Activated effector memory CD4-positive, alpha-beta T cell treated with anti-CD3 and anti-CD28 coated beads, Interleukin-2, amount 50 U/mL, for 16 hours (primary cell): ENCODE measurements around the gene PPIG.
"Not testable (repeated sequence)": the region's sequence is repeated elsewhere in the genome, so short reads cannot be mapped to it uniquely, and the experiment has no call there.

Experiments used
- DNase-seq: peaks from one replicate; pipeline ENCODE4 v3.0.0-alpha.2; 2020

Gene PPIG

DNA sequence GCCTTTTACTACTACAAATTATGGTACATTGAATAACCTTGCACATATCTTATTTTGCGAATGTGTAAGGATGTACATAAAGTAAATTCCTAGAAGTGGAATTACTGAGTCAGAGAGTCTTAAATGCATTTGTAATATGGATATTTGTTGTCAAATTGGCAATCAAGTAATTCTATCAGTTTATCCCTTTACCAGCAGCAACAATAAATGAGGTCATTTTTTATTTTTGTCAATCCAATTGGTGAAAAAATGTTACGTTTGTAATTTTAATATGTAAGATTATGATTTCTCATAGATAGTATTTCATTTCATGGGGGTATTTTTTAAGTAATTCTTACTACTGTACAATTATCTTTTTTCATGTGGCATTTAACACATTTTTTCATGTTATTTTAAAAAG, 14.8 kb downstream of the PPIG start:
- no peak for DNase-seq

DNA sequence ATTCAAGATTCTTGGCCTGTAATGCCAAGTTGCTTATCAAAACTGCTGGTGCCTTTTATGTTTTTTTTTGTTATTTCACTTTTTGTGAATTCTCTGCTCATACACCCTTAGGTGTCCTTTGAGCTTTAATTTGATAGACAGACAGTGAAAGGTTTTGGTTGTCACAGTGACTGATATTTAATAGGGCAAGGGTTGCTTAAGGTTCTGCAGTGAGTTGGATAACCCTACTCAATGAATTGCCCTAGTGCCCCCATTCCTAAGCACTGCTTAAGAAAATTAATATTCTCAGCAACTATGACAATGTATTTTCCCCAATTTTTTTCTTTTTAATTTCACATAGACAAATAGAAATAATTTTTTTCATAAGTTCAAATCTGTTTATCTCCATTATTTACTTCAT, 15.4 kb downstream of the PPIG start:
- no peak for DNase-seq

DNA sequence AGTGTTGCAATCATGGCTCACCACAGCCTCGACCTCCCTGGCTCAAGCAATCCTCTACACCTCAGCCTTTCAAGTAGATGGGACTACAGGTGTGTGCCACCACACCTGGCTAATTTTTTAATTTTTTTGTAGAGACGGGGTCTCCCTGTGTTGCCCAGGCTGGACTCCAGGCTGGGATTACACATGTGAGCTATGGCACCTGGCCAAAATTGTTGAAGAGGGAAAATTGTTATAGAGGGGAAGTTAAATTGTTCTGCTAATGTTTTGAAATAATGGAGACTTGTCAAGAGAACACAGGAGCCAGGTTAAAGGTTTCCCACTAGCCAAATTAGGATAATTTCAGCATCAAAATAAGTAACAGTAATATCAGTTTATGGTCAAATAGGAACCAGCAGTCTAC, 25.1 kb downstream of the PPIG start:
- no peak for DNase-seq

DNA sequence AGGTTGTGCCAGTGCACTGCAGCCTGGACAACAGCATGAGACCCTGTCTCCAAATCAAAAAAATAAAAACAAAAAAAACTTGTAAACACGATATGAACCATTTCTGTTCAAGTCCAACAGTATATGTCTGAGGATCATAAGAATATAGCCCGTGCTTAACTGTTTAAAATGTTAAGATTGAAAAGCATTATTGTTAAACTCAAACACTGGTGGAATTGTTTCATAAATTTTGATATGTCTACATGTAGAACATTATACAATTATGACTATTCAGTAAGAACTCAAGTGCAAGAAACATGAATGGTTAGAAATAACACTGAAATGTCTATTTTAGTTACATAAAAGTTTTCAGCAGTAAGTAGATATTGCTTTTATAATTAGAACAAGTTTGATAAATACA, 29.7 kb downstream of the PPIG start:
- no peak for DNase-seq

DNA sequence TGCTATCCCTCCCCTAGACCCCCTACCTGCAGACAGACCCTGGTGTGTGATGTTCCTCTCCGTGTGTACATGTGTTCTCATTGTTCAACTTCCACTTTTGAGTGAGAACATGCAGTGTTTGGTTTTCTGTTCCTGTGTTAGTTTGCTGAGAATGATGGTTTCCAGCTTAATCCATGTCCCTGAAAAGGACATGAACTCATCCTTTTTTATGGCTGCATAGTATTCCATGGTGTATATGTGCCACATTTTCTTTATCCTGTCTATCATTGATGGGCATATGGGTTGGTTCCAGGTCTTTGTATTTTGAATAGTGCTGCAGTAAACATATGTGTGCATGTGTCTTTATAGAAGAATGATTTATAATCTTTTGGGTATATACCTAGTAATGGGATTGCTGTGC, 31.8 kb downstream of the PPIG start:
- not testable (repeated sequence) for DNase-seq

DNA sequence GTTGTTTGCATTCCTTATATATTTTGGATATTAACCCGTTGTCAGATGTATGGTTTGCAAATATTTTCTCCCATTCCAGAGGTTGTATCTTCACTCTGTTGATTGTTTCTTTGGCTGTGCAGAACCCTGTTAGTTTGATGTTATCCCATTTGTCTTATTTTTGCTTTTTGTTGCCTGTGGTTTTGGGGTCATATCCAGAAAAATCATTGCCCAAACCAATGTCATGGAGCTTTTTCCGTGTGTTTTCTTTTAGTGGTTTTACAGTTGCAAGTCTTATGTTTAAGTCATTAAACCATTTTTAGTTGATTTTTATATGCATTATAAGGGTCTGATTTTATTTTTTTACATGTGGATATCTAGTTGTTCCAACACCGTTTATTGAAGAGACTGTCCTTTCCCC, 35.8 kb downstream of the PPIG start:
- DNase-seq, result no peak

DNA sequence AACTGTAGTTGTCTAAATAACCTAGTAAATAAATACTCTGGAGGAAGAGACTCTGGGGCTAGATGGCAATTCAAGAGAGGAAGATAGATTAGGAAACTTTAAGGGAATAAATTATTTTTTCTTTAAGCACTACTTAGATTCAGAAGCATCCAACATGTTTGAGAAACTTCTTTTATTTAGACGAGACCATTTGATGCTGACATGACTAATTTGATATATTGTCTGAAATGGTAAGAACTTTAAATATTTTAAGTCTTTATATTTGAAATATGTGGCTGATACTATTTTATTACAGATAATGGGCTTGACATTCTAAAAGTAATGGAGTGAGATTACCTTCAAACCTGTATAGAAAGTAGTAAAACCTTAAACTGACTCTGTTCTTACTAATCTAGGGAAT, 36.4 kb downstream of the PPIG start:
- no peak for DNase-seq

DNA sequence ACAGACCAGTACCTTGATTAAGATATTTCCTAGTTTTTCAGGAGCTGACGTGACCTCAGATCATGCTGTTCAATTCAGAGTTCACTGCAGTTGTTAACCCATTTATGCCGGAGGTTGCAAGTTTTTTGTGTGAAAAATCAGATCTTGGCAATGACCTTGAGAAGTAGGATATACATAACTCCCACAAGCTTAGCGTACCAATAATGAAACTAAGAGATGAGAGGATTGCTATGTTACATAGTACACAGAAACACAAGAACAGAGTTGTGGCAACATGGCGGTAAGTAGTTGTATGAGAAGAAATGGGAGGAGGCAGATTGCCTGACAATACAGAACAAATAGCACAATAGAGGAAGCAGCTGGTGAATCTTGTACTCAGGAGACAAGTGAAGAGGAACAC, 39.1 kb downstream of the PPIG start:
- DNase-seq, result no peak

DNA sequence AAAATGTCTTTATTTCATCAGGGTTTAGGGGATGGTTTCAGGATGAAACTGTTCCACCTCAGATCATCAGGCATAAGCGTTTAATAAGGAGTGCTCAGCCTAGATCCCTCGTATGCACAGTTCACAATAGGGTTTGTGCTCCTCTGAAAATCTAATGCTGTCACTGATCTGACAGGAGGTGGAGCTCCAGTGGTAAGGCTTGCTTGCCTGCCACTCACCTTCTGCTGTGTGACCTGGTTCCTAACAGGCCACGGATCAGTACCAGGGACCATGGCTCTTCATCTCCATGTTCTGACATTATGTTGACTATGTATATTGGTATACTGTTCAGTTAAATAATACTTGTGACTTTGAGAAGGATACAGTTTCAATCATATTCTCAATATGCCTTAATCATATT, 41.6 kb downstream of the PPIG start:
- no peak for DNase-seq

DNA sequence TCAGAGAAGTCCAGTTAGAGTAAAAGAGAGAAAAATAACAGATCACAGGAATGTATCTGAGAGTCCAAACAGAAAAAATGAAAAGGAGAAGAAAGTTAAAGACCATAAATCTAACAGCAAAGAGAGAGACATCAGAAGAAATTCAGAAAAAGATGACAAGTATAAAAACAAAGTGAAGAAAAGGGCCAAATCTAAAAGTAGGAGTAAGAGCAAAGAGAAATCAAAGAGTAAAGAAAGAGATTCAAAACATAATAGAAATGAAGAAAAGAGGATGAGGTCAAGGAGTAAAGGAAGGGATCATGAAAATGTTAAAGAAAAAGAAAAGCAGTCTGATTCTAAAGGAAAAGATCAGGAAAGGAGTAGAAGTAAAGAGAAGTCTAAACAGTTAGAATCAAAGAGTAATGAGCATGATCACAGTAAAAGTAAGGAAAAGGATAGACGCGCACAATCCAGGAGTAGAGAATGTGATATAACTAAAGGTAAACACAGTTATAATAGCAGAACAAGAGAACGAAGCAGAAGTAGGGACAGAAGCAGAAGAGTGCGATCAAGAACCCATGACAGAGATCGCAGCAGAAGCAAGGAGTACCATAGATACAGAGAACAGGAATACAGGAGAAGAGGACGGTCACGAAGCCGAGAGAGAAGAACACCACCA, 52.4 kb downstream of the PPIG start:
- DNase-seq, result no peak

DNA sequence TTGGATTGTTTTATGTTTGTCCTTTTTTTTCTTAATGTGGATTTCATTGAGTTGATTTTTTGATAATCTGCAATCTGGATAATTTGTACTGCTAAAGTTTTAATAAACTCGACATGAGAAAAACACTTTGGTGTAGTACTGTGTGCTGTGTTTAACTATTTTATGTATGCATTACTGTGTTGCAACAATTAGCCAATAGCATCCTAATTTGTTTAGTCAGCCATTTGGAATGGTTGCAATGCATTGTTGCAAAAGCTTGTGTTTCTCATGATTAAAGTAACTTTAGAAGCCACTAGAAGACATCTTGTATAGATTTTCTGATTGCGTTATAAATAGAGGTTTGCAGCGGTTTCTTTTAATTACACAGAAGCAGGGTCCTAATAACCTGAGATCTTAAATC, 53.5 kb downstream of the PPIG start:
- no peak for DNase-seq

DNA sequence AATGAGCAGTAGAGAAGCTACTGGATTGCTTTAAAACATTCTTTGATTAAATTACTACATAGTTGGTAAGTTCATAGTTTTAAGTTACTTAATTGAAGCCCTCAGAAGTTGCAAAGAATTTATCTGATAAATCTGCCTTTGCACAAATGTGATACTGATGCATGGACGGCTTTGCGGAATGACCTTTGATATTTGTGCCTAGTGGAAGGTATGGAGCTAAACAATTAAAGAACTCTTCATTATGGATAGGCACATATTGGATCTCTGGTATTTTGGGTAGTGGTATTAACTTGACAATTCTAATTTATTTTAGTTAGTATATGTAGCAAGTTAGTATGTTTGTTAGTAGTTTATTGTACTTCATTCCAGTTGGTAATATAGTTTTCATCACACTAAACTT, 56.0 kb downstream of the PPIG start:
- no peak for DNase-seq

DNA sequence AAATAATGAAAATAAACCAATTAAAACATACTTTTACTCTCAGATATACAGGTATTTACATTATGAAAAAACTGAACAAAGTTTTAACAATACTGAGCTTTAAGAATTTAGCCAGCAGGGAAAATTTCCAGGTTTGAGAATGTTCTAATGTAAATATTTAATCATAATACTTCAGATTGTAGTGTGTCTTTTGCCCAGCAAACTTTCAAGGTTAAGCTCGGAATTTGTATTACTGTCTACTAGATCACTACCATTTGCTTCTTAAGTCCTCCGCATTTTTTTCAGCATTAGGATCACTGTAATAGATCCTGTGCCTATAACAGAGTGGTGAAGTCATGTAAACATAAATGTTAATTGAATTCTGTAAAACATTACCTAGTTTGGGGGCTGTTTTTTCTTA, 57.3 kb downstream of the PPIG start:
- no peak for DNase-seq

DNA sequence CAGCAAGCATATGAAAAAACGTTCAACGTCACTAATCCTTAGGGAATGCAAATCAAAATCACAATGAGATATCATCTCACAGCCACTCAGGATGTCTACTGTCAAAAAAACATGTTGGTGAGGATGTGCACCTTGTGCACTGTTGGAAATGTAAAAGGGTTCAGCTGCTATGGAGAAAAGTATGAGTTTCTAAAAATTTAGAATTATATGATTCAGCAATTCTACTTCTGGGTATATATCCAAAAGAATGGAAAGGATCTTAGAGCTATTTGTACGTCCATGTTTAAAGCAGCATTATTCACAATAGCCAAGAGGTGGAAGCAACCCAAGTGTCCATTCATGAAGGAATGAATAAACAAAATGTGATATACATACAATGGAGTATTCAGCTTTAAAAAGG, 60.0 kb downstream of the PPIG start:
- DNase-seq, result no peak

DNA sequence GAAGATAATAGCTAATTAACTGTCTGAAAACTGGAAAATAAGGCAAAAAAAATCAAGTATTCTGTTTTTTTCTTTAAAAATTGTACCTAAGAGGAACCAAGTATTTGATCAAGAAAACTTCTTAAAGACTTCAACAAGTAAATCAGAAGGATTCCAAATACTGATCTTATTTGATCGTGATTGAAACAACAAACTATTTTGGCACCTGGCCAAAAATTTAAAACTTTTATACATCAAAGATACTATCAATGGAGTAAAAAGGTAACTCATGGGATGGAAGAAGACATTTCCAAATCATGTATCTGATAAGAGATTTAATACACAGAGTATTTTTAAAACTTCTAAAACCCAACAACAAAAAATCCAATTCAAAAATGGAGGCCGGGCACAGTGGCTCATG, 63.3 kb downstream of the PPIG start:
- DNase-seq, result no peak

DNA sequence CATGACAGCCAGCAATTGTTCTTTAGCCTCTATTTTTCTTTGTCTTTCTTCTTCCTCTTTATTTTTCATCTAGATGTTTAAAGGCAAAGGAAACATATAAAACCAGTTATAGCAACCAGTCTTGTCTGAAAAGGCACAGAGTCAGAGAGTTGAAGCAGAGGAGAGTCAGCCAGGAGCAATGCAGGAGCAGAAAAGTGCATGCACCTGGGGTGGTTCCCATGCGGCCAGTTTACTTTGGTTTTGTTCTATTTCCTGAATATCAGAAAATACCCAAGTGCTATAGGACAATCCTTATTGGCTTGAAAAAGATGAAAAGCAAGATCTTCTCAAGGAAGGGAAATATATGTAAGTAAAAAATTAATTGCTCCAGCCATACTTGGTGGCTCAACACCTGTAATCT, 65.1 kb downstream of the PPIG start:
- DNase-seq, result no peak

DNA sequence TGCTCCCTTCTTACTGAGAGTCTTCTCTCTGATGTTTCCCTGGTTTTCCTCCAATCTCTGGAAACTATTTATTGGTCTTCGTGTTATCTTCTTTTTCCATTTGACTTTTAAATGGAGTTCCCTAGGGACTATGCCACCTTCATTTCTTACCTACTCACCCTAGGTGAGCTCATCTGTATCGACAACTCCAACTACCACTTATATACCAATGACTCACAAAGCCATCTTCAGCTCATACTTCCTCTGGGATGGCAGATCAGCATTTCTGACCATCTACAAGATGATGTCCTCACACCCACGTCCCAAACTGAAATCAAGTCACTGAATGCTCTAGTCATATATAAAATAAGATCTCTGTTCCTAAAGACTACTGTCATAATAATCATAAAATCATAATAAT, 69.5 kb downstream of the PPIG start:
- DNase-seq, result no peak

DNA sequence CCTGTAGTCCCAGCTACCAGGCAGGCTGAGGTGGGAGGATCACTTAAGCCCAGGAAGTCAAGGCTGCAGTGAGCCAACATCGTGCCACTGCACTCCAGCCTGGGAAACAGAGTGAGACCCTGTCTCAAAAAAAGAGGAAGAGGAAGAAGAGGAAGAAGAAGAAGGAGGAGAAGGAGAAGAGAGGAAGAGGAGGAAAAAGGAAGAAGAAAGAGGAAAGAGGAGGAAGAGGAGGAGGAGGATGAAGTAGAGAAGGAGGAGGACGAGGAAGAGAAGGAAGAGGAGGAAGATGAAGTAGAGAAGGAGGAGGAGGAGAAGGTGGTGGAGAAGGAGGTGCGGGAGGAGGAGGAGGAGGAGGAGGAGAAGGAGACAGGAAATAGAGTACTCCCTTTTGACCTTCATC, 72.0 kb downstream of the PPIG start:
- no peak for DNase-seq

DNA sequence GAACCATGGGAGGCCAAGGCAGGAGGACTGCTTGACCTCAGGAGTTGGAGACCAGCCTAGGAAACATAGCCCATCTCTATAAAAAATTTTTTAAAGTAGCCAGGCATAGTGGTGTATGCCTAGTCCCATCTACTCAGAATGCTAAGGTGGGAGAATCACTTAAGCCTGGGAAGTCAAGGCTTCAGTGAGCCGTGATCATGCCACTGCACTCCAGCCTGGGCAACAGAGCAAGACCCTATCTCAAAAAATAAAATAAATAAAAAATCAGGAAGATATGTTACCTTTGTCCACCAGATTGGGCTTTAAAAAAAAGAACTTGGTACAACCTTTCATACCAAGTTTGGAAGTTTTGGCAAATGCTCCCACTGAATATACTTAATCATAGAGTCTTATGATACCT, 74.7 kb downstream of the PPIG start:
- DNase-seq, result no peak

DNA sequence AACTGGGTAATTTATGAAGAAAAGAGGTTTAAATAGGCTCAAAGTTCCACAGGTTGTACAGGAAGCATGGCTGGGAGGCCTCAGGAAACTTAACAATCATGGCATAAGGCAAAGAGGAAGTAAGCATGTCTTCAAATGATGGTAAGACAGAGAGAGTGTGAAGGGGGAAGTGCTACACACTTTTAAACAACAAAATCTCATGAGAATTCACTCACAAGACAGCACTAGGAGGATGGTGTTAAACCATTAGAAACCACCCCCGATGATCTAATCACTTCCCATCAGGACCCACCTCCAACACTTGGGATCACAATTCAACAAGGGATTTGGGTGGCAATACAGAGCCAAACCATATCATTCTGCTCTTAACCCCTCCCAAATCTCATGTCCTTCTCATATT, 75.2 kb downstream of the PPIG start:
- no peak for DNase-seq

DNA sequence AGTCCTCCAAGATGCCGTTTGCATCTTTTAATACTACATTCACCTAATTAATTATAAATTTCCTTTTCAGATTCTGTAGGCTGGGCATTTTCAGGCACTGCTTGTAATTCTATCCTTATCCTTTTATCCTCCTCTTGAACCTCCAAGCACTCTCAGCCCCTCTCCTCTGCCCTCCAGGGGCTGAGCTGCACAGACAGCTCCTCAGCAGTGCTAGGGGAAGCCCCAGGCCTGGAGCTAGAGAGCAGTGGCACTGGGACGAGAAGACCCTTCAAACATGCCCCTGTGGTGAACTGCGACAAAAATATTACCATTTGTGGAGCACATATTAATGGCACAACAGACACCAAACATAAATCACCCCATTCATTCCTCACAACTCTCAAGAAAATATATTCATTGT, 77.1 kb downstream of the PPIG start:
- no peak for DNase-seq

DNA sequence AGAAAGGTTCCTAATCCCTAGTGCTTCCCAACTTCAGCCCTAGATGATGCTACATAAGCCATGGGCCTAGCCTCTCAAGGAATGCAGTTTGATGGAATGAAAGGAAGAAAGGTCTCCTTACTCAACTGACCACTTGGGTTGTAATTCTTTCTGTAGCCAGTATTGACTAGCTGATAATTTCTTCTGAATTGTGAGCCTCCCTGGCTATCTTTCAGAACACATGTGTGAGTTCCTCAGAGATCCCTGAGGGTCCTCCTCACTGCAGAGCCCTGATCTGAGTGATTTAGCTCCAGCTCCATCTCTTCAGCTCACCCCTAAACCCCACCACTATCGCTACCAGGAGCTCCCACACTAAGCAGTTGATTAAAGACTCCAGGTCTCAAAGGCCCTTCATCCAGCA, 78.6 kb downstream of the PPIG start:
- DNase-seq, result no peak

DNA sequence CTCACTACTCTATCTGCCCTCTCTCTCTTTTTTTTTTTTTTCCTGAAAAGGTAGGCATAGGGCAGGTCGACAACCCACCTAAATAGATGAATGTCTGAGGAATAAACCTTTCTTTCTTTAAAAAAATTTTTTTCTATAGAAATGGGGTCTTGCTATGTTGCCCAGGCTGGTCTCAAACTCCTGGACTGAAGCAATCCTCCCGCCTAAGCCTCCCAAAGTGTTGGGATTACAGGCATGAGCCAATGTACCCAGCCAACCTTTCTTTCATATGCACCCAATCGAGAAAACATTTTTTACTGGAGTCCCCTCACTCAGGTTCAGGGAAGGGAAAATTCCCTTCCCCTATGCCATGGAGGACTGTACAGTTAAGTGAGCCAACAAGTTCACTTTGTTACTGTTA, 79.1 kb downstream of the PPIG start:
- DNase-seq, result no peak

DNA sequence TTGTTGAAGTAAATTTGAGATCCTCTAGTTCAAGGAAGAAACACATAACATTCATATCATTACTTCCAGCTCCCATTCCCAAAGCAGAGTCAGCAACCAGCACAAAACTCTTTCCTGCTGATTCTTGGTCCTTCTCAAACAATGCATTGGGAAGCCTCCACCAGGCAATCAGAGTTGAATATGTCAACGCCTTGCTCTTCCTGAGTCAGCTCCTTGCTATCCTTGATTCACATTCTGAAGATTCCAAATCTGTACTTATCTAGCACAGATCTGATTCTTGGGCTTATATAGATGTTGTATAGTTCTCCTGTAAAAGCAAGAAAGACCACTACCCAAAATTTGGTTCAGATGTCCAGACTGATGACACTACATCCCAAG, 80.4 kb downstream of the PPIG start:
- no peak for DNase-seq

DNA sequence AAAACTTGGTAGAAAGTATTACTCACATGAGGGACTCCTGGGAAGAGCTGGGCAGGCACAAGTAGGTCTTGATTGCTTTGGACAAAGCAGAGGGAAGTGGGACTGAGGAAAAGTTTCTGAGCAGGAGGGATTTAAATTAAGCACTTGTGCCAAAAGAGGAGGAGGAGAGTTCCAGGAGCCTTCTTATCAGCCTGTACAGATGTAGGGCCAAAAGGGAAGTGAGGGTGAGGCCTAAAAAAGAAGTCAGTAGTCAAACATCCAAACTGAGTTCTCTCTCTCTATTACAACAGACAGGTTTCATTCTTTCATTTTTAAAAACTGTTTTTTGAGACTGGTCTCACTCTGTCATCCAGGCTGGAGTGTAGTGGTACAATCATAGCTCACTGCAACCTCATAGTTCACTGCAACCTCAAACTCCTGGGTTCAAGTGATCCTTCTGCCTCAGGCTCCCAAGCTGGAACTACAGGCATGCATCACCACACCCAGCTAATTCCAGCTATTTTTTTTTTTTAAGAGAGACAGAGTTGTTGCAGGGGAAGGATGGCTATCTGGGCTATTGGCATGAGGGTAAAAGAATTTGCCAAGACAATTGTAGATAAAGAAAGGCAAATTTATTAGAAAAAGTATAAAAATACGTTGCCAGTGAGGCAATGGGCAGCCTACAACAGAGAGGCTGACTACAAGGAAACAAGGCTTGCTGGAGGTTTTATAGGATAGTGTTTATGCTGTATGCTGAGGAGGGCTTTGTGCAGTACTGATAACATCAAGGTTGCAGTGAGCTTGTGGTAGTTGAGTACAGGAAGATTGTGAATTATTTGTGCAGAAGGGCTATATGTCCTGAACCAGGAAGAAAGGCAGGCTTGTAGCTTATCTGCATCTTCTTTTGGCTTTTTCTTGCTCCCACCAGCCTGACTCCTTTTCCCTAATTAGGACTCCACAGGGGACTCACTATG, 81.1 kb downstream of the PPIG start:
- DNase-seq, result no peak
